CD4-positive, alpha-beta T cell (primary cell): ENCODE data around the gene HIP1. TPM values are rescaled to one million over a fixed set of nuclear protein-coding genes. Genes with fewer than 3 reads are reported as not detected.

Experiments used
- ATAC-seq: fragments of 200-7000 bp; cut with Tn5 transposase; one replicate; pipeline ENCODE4 v1.10.0; 2022; ENCODE audit warnings: mild to moderate bottlenecking; ENCODE audit not compliant: poor library complexity
- CTCF ChIA-PET: fragments of 350-600 bp; sonication (Branson Sonifier 250); formaldehyde crosslinking; loops from one replicate; lab custom pipeline; 2021; ENCODE audit warnings: antibody characterized with exemption, inconsistent platforms; lab: Charles Lee
- POLR2A ChIA-PET: fragments of 350-600 bp; sonication (Branson Sonifier 250); formaldehyde crosslinking; loops from one replicate; lab custom pipeline; 2021; ENCODE audit warnings: antibody characterized with exemption, inconsistent platforms; lab: Charles Lee
- DNase-seq, 14 experiments: peaks; one replicate each; pipeline ENCODE4 v3.0.0-alpha.2; 2013 to 2020; ENCODE audit warnings: mixed read lengths in 2 of 14
- H3K27ac ChIP-seq, 2 donors: one replicate each; pipeline versions ENCODE4 v1.5.1 to v1.7.0; 2013; ENCODE audit warnings: low read length in 2 of 2, low read depth in 1 of 2, mild to moderate bottlenecking in 1 of 2
- H3K27me3 ChIP-seq, 2 experiments: 1 replicate in 1 of 2; 2 replicates in 1 of 2; pipeline versions ENCODE4 v1.6.1 to v1.7.0; 2013; ENCODE audit warnings: low read length in 2 of 2, control low read depth in 1 of 2, mild to moderate bottlenecking in 1 of 2, moderate library complexity in 1 of 2; ENCODE audit not compliant: insufficient read depth in 2 of 2, control insufficient read depth in 1 of 2
- H3K36me3 ChIP-seq: one replicate; pipeline ENCODE4 v1.6.1; 2013; ENCODE audit warnings: low read length, control low read depth; ENCODE audit not compliant: insufficient read depth
- H3K4me1 ChIP-seq: one replicate; pipeline ENCODE4 v1.6.1; 2013; ENCODE audit warnings: low read length, control low read depth; ENCODE audit not compliant: insufficient read depth
- H3K4me3 ChIP-seq: one replicate; pipeline ENCODE4 v1.5.1; 2013; ENCODE audit warnings: mild to moderate bottlenecking, low read length, moderate library complexity
- H3K9me3 ChIP-seq, 2 experiments: 1 replicate in 1 of 2; 2 replicates in 1 of 2; pipeline versions ENCODE4 v1.6.1 to v1.7.0; 2013; ENCODE audit warnings: low read length in 2 of 2, mild to moderate bottlenecking in 2 of 2, control low read depth in 1 of 2, moderate library complexity in 1 of 2; ENCODE audit not compliant: control insufficient read depth in 1 of 2, insufficient read depth in 1 of 2
- H3K27ac Mint-ChIP-seq: one replicate; pipeline ENCODE4 v1.8.0; 2020; ENCODE audit warnings: mixed read lengths
- H3K27me3 Mint-ChIP-seq: one replicate; pipeline ENCODE4 v1.8.0; 2021; ENCODE audit warnings: mixed read lengths
- H3K36me3 Mint-ChIP-seq: one replicate; pipeline ENCODE4 v1.8.0; 2021; ENCODE audit warnings: low read depth, mixed read lengths
- H3K4me1 Mint-ChIP-seq: one replicate; pipeline ENCODE4 v1.8.0; 2021; ENCODE audit warnings: low read depth, mixed read lengths
- H3K4me3 Mint-ChIP-seq: one replicate; pipeline ENCODE4 v1.8.0; 2020; ENCODE audit warnings: mild to moderate bottlenecking, mixed read lengths
- H3K9me3 Mint-ChIP-seq: one replicate; pipeline ENCODE4 v1.8.0; 2020; ENCODE audit warnings: mixed read lengths
- intact Hi-C, 2 experiments: fragments of 100-400 bp; cut with DNase I in 1 of 2; cut with micrococcal nuclease in 1 of 2; formaldehyde crosslinking; loops; one replicate each; pipeline versions ENCODE4 v1.15.1 to v1.9.0; 2023 to 2025; cut with DNase I, micrococcal nuclease
- total RNA-seq, 174 experiments: library from RNA in 2 of 174; stranded (reverse) in 2 of 174; gene quantifications; one replicate each; pipeline ENCODE4 v1.2.3 and lab custom pipeline; 2021 to 2026
- TF ChIP-seq, protein P1 (sequence below): fragments of 200-600 bp; IDR thresholded peaks from one replicate; pipeline ENCODE4 v1.8.0; 2022; ENCODE audit warnings: antibody characterized with exemption, mild to moderate bottlenecking

The HIP1 gene
- total RNA-seq, 2 experiments from 2014 or later, result 1.5 to 1.7 TPM

DNA sequence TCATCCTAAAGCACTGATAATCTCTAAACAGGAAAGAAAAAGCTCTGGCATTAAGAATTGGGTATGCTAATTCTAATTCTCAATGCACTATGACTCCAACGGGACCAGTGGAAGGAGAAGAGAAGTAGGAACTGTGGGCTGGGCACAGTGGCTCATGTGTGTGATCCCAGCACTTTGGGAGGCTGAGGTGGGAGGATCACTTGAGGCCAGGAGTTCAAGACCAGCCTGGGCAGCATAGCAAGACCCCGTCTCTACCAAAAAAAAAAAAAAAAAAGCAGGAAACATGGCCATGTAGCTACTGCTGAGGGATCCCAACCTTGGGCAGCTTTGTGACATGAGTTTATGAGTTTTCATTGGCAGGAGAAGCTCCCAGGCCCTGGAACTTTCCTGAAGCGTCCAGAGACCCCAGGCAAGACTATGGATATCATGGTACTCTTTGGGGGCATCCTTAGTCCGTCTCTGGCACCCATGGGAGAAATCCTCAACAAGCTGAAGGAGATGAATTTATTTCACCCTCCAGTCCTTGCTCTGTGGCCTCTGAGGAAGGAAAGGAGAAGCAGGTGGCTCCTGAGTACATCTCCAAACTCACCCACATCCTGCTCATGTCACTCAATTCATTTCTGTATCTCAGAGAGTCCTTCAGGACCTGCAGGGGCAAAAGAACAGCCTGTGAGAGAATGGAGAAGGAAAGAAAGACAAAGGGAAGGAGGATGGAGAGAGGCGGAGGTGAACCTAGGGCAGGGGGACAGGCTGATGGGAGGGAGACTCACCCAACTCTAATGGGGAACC, 147.1 kb downstream of the HIP1 start:
- DNase-seq, result no peak
- POLR2A ChIA-PET, result no interaction called here
- Histone ChIP-seq H3K9me3 (no peaks in the 10 kb centered on the region), H3K4me1 (peaks cover 1% of the 10 kb centered on the region), H3K27me3 (no peaks in the 10 kb centered on the region), H3K4me3 (no peak overlapping the region), H3K27ac (no peak overlapping the region), H3K36me3 (peaks cover under 1% of the 10 kb centered on the region)
- H3K27ac Mint-ChIP-seq, result no peak overlapping the region
- H3K27me3 Mint-ChIP-seq, result no peaks in the 10 kb centered on the region
- intact Hi-C loops, result no loop called here
- no peak for ATAC-seq
- H3K9me3 Mint-ChIP-seq, result no peaks in the 10 kb centered on the region
- H3K4me3 Mint-ChIP-seq, result no peak overlapping the region
- H3K36me3 Mint-ChIP-seq, result no peaks in the 10 kb centered on the region
- H3K4me1 Mint-ChIP-seq, result no peaks in the 10 kb centered on the region
- CTCF ChIA-PET, result no interaction called here
- TF ChIP-seq, protein P1, sequence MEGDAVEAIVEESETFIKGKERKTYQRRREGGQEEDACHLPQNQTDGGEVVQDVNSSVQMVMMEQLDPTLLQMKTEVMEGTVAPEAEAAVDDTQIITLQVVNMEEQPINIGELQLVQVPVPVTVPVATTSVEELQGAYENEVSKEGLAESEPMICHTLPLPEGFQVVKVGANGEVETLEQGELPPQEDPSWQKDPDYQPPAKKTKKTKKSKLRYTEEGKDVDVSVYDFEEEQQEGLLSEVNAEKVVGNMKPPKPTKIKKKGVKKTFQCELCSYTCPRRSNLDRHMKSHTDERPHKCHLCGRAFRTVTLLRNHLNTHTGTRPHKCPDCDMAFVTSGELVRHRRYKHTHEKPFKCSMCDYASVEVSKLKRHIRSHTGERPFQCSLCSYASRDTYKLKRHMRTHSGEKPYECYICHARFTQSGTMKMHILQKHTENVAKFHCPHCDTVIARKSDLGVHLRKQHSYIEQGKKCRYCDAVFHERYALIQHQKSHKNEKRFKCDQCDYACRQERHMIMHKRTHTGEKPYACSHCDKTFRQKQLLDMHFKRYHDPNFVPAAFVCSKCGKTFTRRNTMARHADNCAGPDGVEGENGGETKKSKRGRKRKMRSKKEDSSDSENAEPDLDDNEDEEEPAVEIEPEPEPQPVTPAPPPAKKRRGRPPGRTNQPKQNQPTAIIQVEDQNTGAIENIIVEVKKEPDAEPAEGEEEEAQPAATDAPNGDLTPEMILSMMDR, result no peak

DNA sequence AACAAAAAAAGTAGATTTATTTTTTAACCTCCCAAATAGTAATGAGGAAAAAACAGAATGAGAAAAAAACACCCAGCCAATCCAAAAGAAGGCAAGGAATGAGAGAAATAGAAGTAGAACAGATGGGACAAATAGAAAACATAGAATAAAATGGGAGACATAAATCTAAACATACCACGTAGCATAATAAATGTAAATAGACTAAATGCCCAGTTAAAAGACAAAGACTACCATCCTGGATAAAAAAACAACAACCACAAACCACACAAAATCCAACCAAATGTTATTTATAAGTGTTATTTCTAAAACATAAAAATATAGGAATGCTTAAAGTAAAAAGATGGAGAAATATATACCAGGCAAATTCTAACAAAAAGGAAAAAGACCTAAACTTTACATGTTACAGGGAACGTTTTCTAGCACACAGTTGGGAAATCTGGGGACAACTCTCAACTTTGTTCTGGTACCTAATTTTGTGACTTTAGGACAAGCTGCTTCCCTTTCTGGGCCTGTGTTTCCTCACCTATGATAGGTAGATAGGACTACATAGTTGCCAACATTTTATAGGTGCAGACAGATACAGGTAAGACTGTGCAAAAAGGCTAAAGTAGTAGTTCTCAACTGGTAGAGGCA, 148.3 kb downstream of the HIP1 start:
- Mint-ChIP-seq H3K36me3 (no peaks in the 10 kb centered on the region), H3K4me3 (no peak overlapping the region), H3K4me1 (no peaks in the 10 kb centered on the region), H3K27me3 (no peaks in the 10 kb centered on the region), H3K27ac (no peak overlapping the region), H3K9me3 (no peaks in the 10 kb centered on the region)
- Histone ChIP-seq H3K27ac (no peak overlapping the region), H3K4me3 (no peak overlapping the region), H3K9me3 (no peaks in the 10 kb centered on the region), H3K27me3 (no peaks in the 10 kb centered on the region), H3K36me3 (peaks cover 5% of the 10 kb centered on the region), H3K4me1 (no peaks in the 10 kb centered on the region)
- CTCF ChIA-PET, result no interaction called here
- intact Hi-C loops, result no loop called here
- ATAC-seq, result no peak
- DNase-seq, result no peak
- POLR2A ChIA-PET, result no interaction called here
- TF ChIP-seq, protein P1, result no peak

DNA sequence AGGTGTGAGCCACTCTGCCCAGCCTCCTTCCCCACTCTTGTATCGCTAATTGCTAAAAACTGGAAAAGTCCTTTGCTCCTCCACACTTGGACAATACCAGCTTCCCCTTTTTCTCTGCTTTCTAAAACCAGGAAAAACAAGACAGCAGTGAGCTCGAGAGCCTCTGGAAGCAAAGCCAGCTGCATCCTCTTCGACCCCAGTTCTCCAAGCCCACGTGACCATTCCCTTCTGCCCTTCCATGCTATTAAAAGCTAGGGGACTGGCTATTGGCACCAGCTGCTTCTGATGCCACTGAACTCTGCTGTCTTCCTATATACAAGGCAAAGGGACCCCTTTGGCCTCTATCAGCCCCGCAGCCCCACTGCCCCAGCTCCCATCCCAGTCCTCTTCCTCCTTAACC, 154.4 kb downstream of the HIP1 start:
- ChIA-PET CTCF (no interaction called here), POLR2A (no interaction called here)
- Mint-ChIP-seq H3K36me3 (no peaks in the 10 kb centered on the region), H3K27ac (no peak overlapping the region), H3K9me3 (no peaks in the 10 kb centered on the region), H3K27me3 (no peaks in the 10 kb centered on the region), H3K4me3 (no peak overlapping the region), H3K4me1 (no peaks in the 10 kb centered on the region)
- ATAC-seq (no peak), DNase-seq (no peak)
- Histone ChIP-seq H3K36me3 (peaks cover 5% of the 10 kb centered on the region), H3K4me1 (no peaks in the 10 kb centered on the region), H3K27ac (no peak overlapping the region), H3K27me3 (no peaks in the 10 kb centered on the region), H3K9me3 (no peaks in the 10 kb centered on the region), H3K4me3 (no peak overlapping the region)
- TF ChIP-seq, protein P1, result no peak
- intact Hi-C loops, result no loop called here
